Endothelial cell of umbilical vein (primary cell): ENCODE results near the gene IFITM10. TPM values are rescaled to one million over a fixed set of nuclear protein-coding genes. Genes with fewer than 3 reads are reported as not detected.

Experiments used
- BruUV-seq: library from RNA; stranded (reverse); fragments of 400-500 nt; replicated peaks from 2 replicates; lab custom pipeline; 2021; lab: Mats Ljungman, UMichigan
- CTCF ChIA-PET: fragments of 300-600, 350-600 bp; sonication (Branson Sonifier 250); formaldehyde crosslinking; loops from one replicate; lab custom pipeline; 2021; ENCODE audit warnings: antibody characterized with exemption, inconsistent platforms; lab: Charles Lee
- POLR2A ChIA-PET: fragments of 300-600, 350-600 bp; sonication (Branson Sonifier 250); formaldehyde crosslinking; loops from one replicate; lab custom pipeline; 2021; ENCODE audit warnings: antibody characterized with exemption, inconsistent platforms; lab: Charles Lee
- DNase-seq: peaks from one replicate; pipeline ENCODE4 v3.0.0-alpha.2; 2011; ENCODE audit warnings: low read depth, low spot score
- FAIRE-seq: peaks from 2 replicates; lab custom pipeline; 2011; peaks lifted over from hg19 to GRCh38; lab: Jason Lieb, UNC
- H2AFZ ChIP-seq: 2 replicates; pipeline ENCODE4 v1.6.0; 2012; ENCODE audit warnings: low read depth, low read length, control low read depth, inconsistent platforms
- H3K27ac ChIP-seq: 2 replicates; pipeline ENCODE4 v1.5.1; 2011; ENCODE audit warnings: low read depth, mild to moderate bottlenecking, control low read depth, low read length, moderate library complexity; ENCODE audit not compliant: insufficient read depth
- H3K27me3 ChIP-seq, 2 experiments: 2 replicates each; pipeline versions ENCODE4 v1.6.0 to v1.6.1; 2011; ENCODE audit warnings: low read length in 2 of 2, mixed read lengths in 1 of 2; ENCODE audit not compliant: control insufficient read depth in 2 of 2, insufficient read depth in 2 of 2
- H3K36me3 ChIP-seq, 2 experiments: 2 replicates in 1 of 2; 3 replicates in 1 of 2; pipeline ENCODE4 v1.5.1; 2011; ENCODE audit warnings: low read length in 2 of 2, mild to moderate bottlenecking in 1 of 2, moderate library complexity in 1 of 2; ENCODE audit not compliant: control insufficient read depth in 2 of 2, insufficient read depth in 2 of 2; ENCODE audit errors: extremely low read depth in 1 of 2
- H3K4me1 ChIP-seq: 3 replicates; pipeline ENCODE4 v1.5.1; 2011; ENCODE audit warnings: mild to moderate bottlenecking, low read length; ENCODE audit not compliant: control insufficient read depth, insufficient read depth; ENCODE audit errors: extremely low read depth
- H3K4me2 ChIP-seq: 2 replicates; pipeline ENCODE4 v1.6.1; 2011; ENCODE audit warnings: low read length, control low read depth, mixed read lengths; ENCODE audit not compliant: insufficient read depth
- H3K4me3 ChIP-seq, 3 experiments: fragments of 200-600 bp in 1 of 3; sonication (generic), shearing (Covaris generic) in 1 of 3; replicated peaks in 1 of 3; 2 replicates each; pipeline ENCODE4 v1.5.1; 2011 to 2016; ENCODE audit warnings: control low read depth in 3 of 3, low read length in 3 of 3, mild to moderate bottlenecking in 2 of 3, inconsistent platforms in 1 of 3, low read depth in 1 of 3, moderate library complexity in 1 of 3; ENCODE audit not compliant: insufficient read depth in 1 of 3
- H3K79me2 ChIP-seq: 2 replicates; pipeline ENCODE4 v1.6.0; 2012; ENCODE audit warnings: low read length, inconsistent platforms; ENCODE audit not compliant: control insufficient read depth, insufficient read depth
- H3K9ac ChIP-seq: replicated peaks from 2 replicates; pipeline ENCODE3; 2011; ENCODE audit warnings: low read length, control low read depth; ENCODE audit not compliant: insufficient read depth; ENCODE audit errors: extremely low read depth
- H3K9me1 ChIP-seq: replicated peaks from 3 replicates; pipeline ENCODE4 v1.6.0; 2011; ENCODE audit warnings: mild to moderate bottlenecking, low read length; ENCODE audit not compliant: control insufficient read depth, insufficient read depth; ENCODE audit errors: extremely low read depth
- H3K9me3 ChIP-seq: replicated peaks from 2 replicates; pipeline ENCODE4 v1.5.1; 2012; ENCODE audit warnings: low read length, inconsistent platforms; ENCODE audit not compliant: control insufficient read depth, insufficient read depth
- H4K20me1 ChIP-seq: replicated peaks from 2 replicates; pipeline ENCODE3; 2011; ENCODE audit warnings: mild to moderate bottlenecking, low read length; ENCODE audit not compliant: control insufficient read depth, insufficient read depth; ENCODE audit errors: extremely low read depth
- EZH2 ChIP-seq: IDR thresholded peaks from 2 replicates; pipeline ENCODE4 v1.6.1; 2012; ENCODE audit warnings: borderline replicate concordance, low read depth, mild to moderate bottlenecking, moderate library complexity, low read length, inconsistent platforms; ENCODE audit not compliant: severe bottlenecking
- FOS ChIP-seq: IDR thresholded peaks from 2 replicates; pipeline ENCODE4 v1.6.1; 2011; ENCODE audit warnings: mild to moderate bottlenecking, low read length, moderate library complexity, borderline replicate concordance; ENCODE audit not compliant: insufficient read depth
- GATA2 ChIP-seq: IDR thresholded peaks from 2 replicates; pipeline ENCODE4 v1.7.0; 2011; ENCODE audit warnings: low read depth, mild to moderate bottlenecking, moderate library complexity, mixed read lengths, low read length; ENCODE audit not compliant: insufficient read length, insufficient read depth
- JUN ChIP-seq: IDR thresholded peaks from 2 replicates; pipeline ENCODE4 v1.6.1; 2011; ENCODE audit warnings: borderline replicate concordance, low read depth; ENCODE audit not compliant: insufficient read length, insufficient read depth
- MYC ChIP-seq: IDR thresholded peaks from one replicate; pipeline ENCODE4 v1.6.1; 2011; ENCODE audit warnings: mild to moderate bottlenecking, low read depth, low read length
- POLR2A ChIP-seq: IDR thresholded peaks from 2 replicates; pipeline ENCODE4 v1.6.1; 2012; ENCODE audit warnings: low read depth, mild to moderate bottlenecking, control low read depth, low read length
- POLR2AphosphoS5 ChIP-seq: IDR thresholded peaks from 2 replicates; pipeline ENCODE4 v1.6.1; 2012; ENCODE audit warnings: low read depth, mild to moderate bottlenecking, control low read depth, low read length, moderate library complexity; ENCODE audit not compliant: insufficient read depth
- dilution Hi-C: fragments of 300-500 bp; cut with MboI; formaldehyde crosslinking; loops from one replicate; pipeline ENCODE4 v1.15.0; 2019; ENCODE audit warnings: low sequenced_read_pairs; ENCODE audit not compliant: extremely low pct_ligation_motif_present
- intact Hi-C: fragments of 100-400 bp; cut with micrococcal nuclease; formaldehyde crosslinking; loops from one replicate; pipeline ENCODE4 v1.10.0; 2022
- polyA plus RNA-seq, 4 experiments: library from polyadenylated mRNA; depleted of rRNA in 3 of 4; stranded (reverse) in 3 of 4; unstranded in 1 of 4; fragments of >200 nt; gene quantifications; 2 replicates each; pipeline versions ENCODE4 v1.2.1 to v1.2.3, GENCODE V29; 2011 to 2012; ENCODE audit warnings: missing spikeins in 1 of 4
- total RNA-seq: library from RNA; stranded (reverse); gene quantifications from 2 replicates; pipeline ENCODE4 v1.2.3, GENCODE V29; 2021
- TF ChIP-seq, protein P1 (sequence below): IDR thresholded peaks from 2 replicates; pipeline ENCODE4 v1.6.1; 2011; ENCODE audit not compliant: insufficient read depth, insufficient read length
- TF ChIP-seq, protein P2 (sequence below), 2 donors: IDR thresholded peaks; 1 replicate in 1 of 2; 2 replicates in 1 of 2; pipeline ENCODE4 v1.5.1; 2011; ENCODE audit warnings: low read length in 2 of 2, mild to moderate bottlenecking in 2 of 2, moderate library complexity in 2 of 2, control low read depth in 1 of 2, inconsistent platforms in 1 of 2, low read depth in 1 of 2; ENCODE audit not compliant: insufficient read depth in 1 of 2; ENCODE audit errors: extremely low read depth in 1 of 2

The IFITM10 gene
- total and polyA plus RNA-seq, 2 donors (not counting 3 experiments of a cell fraction or from before 2014, with no cell fraction given), result 0.04 to 0.66 TPM

DNA sequence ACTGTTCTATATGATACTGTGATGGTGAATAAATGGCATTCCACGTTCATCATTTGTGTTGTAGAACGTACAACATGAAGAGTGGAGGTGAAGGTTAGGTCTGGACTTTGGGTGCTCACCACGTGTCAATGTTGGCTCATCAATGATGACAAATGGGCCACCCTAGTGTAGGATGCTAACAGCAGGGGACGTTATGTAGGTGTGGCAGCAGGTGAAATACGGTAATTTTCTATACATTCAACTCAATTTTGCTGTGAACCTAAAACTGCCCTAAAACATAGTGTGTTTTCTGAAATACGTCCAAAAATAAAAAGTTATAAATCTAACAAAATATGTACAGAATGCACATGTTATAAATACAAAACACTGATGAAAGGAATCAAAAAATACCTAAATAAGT lies 47.2 kb downstream of the IFITM10 start:
- DNase-seq, result no peak
- no peak overlapping the region for H3K4me2 ChIP-seq
- TF ChIP-seq, protein P1, sequence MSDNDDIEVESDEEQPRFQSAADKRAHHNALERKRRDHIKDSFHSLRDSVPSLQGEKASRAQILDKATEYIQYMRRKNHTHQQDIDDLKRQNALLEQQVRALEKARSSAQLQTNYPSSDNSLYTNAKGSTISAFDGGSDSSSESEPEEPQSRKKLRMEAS, result no peak
- TF ChIP-seq FOS (no peak), JUN (no peak), MYC (no peak), POLR2A (no peak), EZH2 (no peak), GATA2 (no peak), POLR2AphosphoS5 (no peak)
- TF ChIP-seq, protein P2, sequence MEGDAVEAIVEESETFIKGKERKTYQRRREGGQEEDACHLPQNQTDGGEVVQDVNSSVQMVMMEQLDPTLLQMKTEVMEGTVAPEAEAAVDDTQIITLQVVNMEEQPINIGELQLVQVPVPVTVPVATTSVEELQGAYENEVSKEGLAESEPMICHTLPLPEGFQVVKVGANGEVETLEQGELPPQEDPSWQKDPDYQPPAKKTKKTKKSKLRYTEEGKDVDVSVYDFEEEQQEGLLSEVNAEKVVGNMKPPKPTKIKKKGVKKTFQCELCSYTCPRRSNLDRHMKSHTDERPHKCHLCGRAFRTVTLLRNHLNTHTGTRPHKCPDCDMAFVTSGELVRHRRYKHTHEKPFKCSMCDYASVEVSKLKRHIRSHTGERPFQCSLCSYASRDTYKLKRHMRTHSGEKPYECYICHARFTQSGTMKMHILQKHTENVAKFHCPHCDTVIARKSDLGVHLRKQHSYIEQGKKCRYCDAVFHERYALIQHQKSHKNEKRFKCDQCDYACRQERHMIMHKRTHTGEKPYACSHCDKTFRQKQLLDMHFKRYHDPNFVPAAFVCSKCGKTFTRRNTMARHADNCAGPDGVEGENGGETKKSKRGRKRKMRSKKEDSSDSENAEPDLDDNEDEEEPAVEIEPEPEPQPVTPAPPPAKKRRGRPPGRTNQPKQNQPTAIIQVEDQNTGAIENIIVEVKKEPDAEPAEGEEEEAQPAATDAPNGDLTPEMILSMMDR (IDR thresholded peaks at IDR 0.05; ENCODE audit: extremely low read depth in 1 of 2, insufficient read depth in 1 of 2, low read depth in 1 of 2, low read length in 2 of 2), result no peak
- H3K9me3 ChIP-seq, result no peaks in the 10 kb centered on the region
- no peak overlapping the region for H2AFZ ChIP-seq
- no peaks in the 10 kb centered on the region for H3K9me1 ChIP-seq
- no TSS peak for BruUV-seq
- dilution Hi-C loops (no loop called here), intact Hi-C loops (no loop called here)
- no peak overlapping the region for H3K27ac ChIP-seq
- H3K27me3 ChIP-seq, result no peaks in the 10 kb centered on the region
- CTCF ChIA-PET, result no interaction called here
- H3K4me3 ChIP-seq, result no peak overlapping the region
- no peaks in the 10 kb centered on the region for H3K36me3 ChIP-seq
- no peaks in the 10 kb centered on the region for H3K79me2 ChIP-seq
- H3K4me1 ChIP-seq, result no peaks in the 10 kb centered on the region
- H4K20me1 ChIP-seq, result no peaks in the 10 kb centered on the region
- FAIRE-seq, result no peak
- POLR2A ChIA-PET, result no interaction called here
- no peak overlapping the region for H3K9ac ChIP-seq
